GM19324 (cell line): ENCODE measurements around the gene SPSB2.

Experiments used
- ATAC-seq: cut with Tn5 transposase; IDR thresholded peaks from one replicate; pipeline ENCODE4 v1.9.1; 2021; ENCODE audit warnings: mild to moderate bottlenecking, moderate library complexity; ENCODE audit not compliant: unreplicated experiment, low FRiP score

SPSB2 gene

GRCh38 chr12:6834254-6834653 is 38.8 kb downstream of the SPSB2 start:
- no peak for ATAC-seq

GRCh38 chr12:6833189-6833890 is 39.8 kb downstream of the SPSB2 start:
- no peak for ATAC-seq

- ATAC-seq, result no peak
These were observed 41.0 kb downstream of the SPSB2 start for GRCh38 chr12:6832125-6832524.

GRCh38 chr12:6831450-6831995 is 41.6 kb downstream of the SPSB2 start:
- ATAC-seq, result no peak

- no peak for ATAC-seq
These were observed 42.1 kb downstream of the SPSB2 start for GRCh38 chr12:6830999-6831398.

GRCh38 chr12:6830286-6830890 is 42.7 kb downstream of the SPSB2 start:
- no peak for ATAC-seq

- ATAC-seq, result no peak
These were observed 43.4 kb downstream of the SPSB2 start for GRCh38 chr12:6829536-6830220.

GRCh38 chr12:6828781-6829535 is 44.1 kb downstream of the SPSB2 start:
- ATAC-seq, result no peak

- no peak for ATAC-seq
These were observed 44.9 kb downstream of the SPSB2 start, which contains the start of gene P3H3 for GRCh38 chr12:6827982-6828780. TSS of gene P3H3 (plus strand) at chr12:6828407. CDS start at chr12:6828441, 34 bp downstream.

- no peak for ATAC-seq
These were observed 45.6 kb downstream of the SPSB2 start for GRCh38 chr12:6827437-6827911.

- ATAC-seq, result no peak
These were observed 46.2 kb downstream of the SPSB2 start for GRCh38 chr12:6826734-6827436.

GRCh38 chr12:6826125-6826733 is 46.9 kb downstream of the SPSB2 start:
- no peak for ATAC-seq

- ATAC-seq, result no peak
These were observed 47.5 kb downstream of the SPSB2 start for GRCh38 chr12:6825398-6826124.

- ATAC-seq, result no peak
These were observed 48.2 kb downstream of the SPSB2 start for GRCh38 chr12:6824901-6825381.

- ATAC-seq, result no peak
These were observed 48.9 kb downstream of the SPSB2 start for GRCh38 chr12:6824085-6824775.

- ATAC-seq, result no peak
These were observed 49.7 kb downstream of the SPSB2 start for GRCh38 chr12:6823182-6824084.
